ENCODE results near the gene TMTC1.
"Not testable (repeated sequence)": the region's sequence is repeated elsewhere in the genome, so short reads cannot be mapped to it uniquely, and the experiment has no call there.

DNA sequence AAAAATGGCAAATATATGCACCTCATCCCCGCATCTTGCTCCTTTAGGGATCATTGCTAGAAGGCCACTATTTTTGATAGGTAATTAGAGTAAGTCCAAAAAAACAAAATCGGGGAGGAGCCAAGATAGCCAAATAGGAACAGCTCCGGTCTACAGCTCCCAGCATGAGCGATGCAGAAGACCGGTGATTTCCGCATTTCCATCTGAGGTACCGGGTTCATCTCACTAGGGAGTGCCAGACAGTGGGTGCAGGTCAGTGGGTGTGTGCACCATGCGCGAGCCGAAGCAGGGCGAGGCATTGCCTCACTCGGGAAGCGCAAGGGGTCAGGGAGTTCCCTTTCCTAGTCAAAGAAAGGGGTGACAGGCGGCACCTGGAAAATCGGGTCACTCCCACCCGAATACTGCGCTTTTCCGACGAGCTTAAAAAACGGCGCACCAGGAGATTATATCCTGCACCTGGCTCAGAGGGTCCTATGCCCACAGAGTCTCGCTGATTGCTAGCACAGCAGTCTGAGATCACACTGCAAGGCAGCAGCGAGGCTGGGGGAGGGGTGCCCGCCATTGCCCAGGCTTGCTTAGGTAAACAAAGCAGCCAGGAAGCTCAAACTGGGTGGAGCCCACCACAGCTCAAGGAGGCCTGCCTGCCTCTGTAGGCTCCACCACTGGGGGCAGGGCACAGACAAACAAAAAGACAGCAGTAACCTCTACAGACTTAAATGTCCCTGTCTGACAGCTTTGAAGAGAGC is 26.0 kb upstream of the TMTC1 start:
- not testable (repeated sequence) for TF ChIP-seq CTCF, POLR2A (IDR thresholded peaks at IDR 0.05)
